Central memory CD4-positive, alpha-beta T cell (primary cell): ENCODE data around the gene NRCAM.
"Not testable (repeated sequence)": the region's sequence is repeated elsewhere in the genome, so short reads cannot be mapped to it uniquely, and the experiment has no call there.

Source experiments
- DNase-seq: peaks from one replicate; pipeline ENCODE4 v3.0.0; 2022
- total RNA-seq, 3 experiments: gene quantifications; one replicate each; lab custom pipeline; 2026; lab: John Stamatoyannopoulos, UW

Gene NRCAM
- total RNA-seq: 0 reads per million in 3 experiments

DNA sequence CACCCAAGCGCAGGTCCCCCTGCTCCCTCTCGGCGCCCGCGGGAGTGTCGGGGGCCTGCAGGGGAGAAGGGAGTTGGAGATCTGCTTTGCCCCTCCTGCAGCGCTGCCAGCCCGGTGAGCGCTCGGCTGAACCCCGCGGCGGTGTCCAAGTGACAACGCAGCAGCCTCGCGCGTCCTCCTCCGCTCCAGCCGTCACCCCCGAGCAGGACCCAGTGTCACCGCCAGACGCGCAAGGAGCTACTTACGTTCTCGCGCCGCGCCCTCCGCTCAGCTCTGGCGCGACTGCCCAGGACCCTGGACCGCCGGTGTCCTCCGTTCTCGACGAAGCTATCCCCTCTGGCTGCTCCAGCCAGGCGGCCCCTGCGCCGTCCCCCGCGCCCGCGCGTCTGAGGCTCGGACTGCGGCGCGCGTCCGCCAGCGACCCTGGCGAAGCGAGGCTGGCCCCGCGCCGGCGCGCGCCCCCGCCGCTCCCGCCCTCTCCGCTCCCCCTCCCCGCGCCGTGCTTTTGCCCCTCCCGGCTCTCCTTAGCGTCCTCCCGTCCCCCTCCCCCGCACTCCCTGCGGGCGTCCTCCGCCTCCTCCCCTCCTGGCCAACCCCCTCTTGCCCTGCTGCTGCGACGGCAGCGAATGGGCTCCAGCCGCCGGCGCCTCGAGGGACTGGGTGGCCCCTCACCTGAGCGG, at the start of gene NRCAM:
NRCAM (minus strand) TSS at position 439 of the 680 bp plus-strand sequence. CDS start 216,372 bp downstream, outside the sequence.
- no peak for DNase-seq

DNA sequence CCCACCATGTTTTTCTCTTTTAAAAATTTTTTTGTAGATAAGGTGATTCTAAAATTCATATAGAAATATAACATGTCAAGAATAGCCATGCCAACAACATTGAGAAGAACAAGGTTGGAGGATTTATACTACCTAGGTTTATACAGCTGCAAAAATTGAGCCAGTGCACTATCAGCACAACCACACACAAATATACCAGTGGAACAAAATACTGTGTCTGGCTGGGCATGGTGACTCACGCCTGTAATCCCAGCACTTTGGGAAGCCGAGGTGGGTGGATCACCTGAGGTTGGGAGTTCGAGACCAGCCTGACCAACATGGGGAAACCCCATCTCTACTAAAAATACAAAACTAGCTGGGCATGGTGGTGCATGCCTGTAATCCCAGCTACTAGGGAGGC, 48.3 kb upstream of the NRCAM start:
- not testable (repeated sequence) for DNase-seq

DNA sequence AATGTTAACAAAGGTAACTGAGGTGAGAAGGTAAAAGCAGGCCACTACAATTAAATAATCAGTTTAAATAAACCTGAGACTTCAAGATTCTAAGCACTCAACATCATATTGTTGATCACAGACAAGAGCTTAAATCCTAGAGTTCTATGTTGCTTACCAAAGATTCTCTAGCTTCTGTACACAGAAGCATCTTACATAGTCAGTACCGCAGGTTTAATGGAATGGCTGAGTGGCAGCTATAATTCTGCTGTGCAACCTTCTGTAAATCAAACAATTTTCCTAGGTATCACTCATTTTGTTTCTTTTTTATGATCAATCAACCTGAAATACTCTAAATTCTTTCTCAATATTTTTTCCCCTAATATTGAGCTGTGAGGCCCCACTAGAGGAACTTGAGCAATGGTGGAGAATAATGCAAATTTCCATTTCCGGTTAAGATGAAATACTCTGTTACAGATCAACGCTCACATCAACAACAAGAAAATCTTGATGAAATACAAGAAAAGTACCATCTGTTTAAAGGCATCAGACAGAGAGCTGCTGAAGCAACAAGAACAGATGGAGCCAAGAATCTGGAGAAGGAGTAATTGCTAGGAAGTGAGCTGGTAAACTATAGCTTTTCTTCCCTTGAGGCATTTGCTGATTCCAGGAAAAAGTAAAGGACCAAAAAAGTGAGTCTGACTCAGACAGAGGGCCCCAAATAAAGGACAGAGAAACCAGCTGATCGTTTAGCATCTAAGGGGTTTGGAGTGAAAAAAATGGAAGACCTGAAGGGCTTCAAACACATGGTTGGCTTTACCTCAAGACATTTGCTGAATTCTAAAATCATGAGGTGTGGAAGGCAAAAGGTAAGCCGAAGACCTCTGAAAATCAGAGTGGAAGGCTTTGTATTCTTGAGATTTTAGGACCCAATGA, 47.1 kb upstream of the NRCAM start:
- no peak for DNase-seq

DNA sequence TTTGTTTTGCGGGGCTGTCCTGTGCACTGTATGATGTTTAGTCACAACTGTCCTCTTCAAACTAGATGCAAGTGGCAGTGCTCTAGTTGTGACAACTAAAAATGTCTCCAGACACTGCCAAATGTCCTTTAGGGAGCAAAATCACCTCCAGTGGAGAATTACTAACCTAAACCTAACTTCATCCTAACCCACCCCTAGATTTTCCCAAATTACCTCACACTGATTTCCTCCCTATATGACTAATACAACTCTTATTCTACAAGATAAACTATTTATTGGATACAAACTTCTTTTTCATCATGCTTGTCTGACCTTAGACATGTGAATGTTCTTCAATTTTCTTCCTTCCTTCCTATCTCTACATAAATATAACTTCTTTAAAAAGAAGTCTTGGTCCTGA, 43.3 kb upstream of the NRCAM start:
- no peak for DNase-seq

DNA sequence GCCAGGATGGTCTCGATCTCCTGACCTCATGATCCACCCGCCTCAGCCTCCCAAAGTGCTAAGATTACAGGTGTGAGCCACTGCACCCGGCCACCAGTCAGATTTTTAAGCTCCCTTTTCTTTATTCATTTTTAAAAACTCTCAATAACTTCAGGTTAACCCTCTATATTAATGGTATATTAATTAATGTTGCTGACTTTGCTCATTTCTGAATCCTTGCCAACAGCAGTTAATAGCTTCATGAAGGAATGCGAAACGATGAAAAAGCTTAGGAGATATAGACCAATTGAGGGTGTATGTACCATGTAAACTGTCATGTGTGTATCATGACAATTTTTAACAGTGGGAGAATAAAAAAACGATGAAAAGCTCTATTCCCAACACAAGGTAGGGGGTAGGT, 42.2 kb upstream of the NRCAM start:
- DNase-seq: no peak

DNA sequence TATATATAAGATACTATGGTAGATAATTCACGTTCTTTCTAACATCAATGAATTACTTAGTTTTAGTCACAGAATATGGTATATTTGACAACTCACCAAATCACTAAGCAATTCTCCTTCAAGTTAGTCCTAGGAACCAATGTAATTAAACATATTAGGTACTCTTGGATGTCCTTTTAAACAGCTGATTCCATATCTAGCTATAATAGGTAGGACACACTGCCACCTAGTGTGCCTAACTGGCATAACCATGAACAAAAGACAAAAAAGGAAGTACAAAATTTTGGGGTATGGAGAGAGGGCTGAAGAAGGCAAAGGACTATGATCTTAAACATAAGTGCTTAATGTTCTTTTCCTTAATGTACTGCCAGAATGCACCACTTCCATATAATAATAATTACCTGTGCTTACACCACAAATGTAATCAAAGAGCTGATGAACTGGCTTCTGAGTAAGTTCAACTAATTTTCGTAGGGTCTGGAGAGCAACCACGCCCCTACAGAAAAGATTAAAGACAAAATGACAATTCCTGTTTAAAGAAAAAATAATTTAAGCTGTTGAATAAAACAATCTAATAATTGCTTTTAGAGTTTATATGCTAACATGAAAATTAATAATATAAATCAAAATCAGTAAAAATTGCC, 41.0 kb upstream of the NRCAM start:
- DNase-seq: peak; percentile 17

DNA sequence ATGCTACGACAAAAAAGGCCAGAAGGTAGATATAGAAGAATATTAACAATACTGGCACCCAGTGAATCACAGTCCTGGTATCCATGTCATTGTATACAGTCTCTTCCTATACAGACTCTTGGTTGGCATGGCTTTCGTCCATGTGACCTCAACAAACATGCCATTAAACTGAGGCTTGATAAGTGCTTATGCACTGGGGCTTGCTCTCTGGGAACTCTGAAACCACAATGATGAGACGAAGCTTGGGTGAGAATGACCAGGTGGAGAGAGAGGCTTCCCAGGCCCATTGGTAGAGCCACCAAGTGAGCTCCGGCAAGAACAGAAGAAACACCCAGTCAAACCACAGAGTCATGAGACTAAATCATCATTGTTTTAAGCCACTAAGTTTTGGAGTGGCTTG, 36.5 kb upstream of the NRCAM start:
- no peak for DNase-seq

DNA sequence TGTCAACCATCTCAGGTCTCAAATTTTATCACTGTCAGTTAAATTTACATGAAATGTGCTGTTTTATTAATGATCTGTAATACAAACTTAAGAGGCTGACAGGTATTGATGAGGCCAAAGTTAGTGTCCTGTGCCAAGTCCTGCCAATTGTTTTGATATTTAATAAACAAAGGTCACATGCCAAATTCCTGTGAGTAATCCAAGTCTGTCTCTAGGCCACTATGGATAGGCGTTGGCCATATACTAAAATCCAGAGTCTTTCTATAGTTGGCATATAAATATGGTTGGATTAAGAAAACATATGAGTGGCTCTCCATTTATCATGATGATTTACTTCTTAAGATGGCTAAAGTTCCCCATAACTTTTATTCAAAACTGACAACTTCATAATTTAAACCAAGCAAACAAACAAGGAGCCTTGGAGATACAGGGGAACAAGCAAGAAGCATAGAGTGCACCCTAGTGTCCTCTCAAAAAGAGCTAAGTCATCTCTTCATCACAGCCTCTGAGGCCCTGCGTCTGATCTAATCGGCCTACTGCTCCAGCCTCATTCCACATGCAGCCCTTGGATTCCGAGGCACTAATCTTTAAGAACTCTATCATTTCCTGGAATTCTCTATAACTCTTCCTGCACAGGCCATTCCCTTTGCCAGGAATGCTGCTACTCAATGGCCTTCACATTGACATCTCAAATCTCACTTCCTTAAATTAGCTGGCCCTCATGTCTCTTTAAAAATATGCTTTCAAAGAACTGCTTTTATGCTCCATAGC, 32.7 kb upstream of the NRCAM start:
- DNase-seq: no peak

DNA sequence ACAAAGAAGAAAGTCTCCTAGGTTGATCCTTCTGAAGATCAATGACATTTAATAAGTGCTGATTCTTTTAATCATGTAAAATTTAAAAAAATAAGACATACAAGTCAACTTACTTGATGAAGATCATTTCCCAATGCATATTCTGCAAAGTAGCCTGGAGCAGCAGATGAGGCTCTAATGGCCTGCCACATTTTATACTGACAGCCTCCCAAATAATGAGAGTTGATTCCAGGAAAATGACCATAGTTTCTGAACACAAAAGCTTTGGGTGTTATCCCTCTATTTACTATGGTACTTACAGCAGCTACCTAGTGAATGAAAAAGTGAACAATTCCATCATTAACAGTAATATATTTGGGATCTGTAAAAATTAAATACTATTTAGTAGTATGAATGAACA, 31.4 kb upstream of the NRCAM start:
- DNase-seq: no peak

DNA sequence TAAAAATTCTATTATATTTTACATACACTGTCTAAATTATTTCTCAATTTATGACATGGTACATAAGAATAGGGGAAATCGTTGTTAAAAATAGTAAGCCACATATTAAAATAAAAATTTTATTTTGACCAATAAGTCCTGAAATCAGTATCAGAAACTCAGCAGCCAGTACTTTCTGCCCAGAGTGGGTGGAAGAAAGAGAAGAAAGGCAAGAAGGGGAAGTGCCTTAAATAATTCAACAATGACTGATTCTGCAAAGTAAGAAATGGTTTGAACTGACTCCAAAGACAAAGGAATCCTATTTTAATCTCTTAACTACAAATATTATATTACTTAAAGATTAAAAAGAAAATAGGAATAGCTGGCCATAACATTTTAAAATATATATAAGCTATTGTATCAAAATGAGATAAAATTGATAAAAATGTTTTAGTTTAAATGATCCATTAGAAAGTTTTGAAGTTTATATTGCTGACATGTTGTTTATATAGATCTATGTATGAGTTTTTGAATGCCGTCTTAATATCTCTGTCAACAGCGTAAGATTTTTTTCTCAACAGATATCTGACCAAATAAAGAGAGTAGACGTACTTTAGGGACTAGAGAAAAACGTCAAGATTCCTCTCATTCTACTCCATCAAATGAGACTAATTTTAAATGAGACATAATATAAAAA, 30.2 kb upstream of the NRCAM start:
- no peak for DNase-seq

DNA sequence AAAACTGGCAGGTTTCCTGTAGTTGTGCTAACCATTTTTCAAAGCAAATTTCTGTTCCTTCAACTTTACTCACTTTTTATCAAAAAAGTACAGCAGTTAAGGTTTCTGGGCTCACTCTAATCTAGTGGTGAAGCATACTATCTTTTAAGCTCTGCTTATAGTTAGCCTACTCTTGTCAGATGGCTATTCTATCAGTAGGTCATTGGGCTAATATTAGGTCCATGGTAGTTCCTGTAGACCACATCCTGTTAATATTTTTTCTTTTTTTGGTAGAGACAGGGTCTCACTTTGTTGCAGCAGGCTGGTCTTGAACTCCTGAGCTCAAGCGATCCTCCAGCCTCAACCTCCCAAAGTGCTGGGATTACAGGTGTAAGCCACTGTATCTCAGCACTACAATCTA, 27.9 kb upstream of the NRCAM start:
- no peak for DNase-seq

DNA sequence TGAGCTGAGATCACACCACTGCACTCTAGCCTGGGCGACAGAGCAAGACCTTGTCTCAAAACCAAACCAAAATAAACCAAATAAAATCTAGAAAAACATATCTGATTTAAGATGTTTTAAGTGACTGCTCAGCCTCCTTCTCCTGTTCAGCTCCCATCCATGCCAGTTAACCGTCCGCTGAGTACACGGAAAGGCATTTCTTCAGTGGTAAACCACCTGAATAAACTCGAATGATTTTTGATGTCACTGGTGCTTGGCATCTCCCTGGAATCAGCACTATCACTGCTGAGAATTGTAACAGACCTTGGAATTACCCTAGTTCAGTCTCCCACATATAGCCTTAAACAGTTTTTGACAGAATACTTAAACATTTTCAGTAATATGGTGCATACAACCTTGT, 24.1 kb upstream of the NRCAM start:
- DNase-seq: no peak

DNA sequence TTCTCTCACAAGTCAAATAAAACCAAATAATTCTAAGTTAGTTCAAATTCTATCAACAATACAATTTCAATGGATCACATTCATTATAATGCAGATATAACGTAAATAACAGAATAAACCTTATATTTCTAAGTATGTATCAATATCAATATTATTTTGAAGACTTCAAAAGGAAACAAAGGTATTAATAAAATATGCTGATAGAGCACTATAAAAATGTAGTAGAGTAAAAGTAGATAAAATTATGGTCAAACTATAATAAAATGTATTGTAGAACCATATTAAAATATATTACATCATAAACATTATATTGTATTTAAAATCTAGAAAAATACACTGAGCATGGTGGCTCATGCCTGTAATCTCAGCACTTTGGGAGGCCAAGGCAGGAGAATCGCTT, 23.5 kb upstream of the NRCAM start:
- DNase-seq: no peak

DNA sequence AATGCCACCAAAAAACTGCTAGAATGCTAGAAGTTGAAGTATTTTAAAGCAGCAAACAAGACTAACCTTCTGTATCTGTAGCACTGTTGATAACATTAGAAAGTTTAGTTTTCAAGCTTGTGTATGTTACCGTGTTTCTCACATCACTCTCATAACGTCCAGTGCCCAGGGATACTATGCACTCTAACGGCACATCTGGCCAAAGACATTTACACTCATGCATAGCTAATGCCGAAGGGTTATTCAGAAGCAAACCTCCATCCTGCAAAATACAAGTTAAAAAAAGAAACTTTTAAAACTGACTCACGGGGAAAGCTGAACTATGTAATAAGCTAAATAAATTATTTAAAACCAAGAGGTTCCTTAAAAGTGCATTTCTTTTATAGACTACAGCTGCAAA, 22.9 kb upstream of the NRCAM start:
- DNase-seq: no peak

DNA sequence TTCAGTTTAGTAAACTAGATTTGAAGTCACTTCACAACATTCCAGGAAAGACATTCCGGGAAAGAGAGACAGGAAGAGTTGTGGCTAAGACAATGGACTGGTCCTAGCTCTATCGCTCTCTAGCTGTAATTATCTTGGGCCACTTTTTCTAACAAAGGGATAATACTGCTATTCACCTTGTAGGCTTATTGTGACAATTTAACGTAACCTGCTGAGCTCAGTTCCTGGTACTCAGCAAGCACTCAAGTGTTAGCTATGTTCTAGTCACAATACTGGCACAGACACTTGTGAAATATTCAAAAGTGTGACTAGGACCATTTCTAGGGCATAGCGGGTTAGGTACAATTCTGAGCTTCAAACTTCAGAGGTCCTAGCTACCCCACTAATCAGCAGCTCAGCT, 12.0 kb upstream of the NRCAM start:
- no peak for DNase-seq

DNA sequence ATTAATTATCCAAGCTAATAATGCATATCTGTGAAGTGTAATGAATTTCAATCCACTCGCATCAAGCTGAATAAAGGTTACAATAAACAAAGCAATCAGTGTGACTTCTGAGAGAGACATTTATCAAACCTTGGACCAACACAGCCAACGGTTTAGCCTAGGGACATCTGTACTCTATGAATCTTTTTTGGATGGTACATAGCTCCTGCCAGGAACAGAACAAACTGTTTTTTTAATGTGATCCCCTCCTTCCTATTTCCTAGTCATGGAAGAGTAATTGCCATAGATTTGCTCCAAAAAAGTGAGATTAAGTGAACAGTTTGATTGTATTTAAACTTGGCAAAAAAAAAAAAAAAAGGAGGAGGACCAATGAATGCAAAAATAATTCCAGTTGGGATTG, 11.2 kb upstream of the NRCAM start:
- DNase-seq: no peak

DNA sequence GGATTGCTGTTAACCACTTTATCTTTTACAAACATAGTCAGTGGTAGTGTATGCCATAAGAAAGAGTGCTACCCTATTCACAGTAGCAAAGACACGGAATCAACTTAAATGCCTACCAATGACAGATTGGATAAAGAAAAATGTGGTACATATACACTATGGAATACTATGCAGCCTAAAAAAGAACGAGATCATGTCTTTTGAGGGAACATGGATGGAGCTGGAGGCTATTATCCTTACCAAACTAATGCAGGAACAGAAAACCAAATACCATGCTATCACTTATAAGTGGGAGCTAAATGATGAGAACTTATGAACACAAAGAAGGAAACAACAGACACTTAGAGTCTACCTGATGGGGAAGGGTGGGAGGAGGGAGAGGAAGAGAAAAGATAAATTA, 10.1 kb upstream of the NRCAM start:
- not testable (repeated sequence) for DNase-seq

DNA sequence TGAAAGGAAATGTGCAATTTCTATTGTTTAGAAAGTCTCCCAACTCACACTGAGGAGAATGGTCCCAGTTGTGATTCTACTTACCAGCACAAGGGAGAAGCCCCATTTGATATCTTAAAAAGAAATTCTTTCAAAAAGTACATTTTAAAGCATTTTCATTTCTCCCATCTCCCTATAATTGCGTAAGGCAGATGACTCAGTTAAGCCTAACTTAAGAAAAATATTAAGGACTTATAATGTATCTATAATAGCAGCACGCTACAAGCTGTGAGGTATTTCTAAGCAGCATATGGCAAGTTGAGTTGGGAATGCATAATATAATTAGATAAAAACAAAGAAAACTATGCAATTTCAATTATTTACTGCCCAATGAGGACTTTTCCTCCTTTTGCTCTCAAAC, 8.5 kb upstream of the NRCAM start:
- DNase-seq: no peak

DNA sequence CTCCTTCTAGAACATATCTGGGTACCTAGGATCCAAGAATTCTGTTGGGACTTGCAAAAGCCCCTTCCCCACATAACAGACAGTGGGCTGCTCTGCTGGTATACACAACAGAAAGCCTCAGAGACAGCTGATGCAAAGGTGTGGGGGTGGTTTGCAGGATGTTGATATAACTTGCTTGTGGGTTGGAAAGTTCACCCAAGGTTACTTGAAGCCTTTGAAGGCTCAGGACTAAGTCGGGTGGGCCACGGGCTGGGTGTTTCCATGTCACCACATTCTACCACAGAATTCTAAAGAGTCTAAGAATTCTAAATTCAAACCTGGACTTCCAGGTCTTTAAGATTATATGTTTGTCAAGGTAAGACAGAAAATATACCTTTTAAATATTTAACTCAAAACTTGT, 7.4 kb upstream of the NRCAM start:
- DNase-seq: no peak

DNA sequence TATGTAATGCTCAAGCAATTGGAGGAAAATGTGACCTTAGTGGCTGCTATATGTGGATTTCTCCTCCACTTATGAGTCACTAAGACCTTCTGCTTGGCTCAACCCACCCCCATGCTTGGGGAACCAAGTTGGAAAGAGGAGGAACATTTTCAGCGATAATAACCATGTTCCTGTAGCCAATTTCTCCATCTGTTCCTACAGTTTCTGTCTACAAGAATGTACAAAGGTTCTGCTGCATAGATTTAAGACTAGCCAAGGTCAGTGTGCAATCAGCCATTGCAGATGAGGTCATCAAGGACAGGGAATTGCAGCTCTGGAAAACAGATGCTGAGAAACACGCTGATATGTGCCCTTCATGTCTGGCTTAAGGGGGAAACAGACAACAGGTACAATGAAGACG, 5.6 kb upstream of the NRCAM start:
- no peak for DNase-seq

DNA sequence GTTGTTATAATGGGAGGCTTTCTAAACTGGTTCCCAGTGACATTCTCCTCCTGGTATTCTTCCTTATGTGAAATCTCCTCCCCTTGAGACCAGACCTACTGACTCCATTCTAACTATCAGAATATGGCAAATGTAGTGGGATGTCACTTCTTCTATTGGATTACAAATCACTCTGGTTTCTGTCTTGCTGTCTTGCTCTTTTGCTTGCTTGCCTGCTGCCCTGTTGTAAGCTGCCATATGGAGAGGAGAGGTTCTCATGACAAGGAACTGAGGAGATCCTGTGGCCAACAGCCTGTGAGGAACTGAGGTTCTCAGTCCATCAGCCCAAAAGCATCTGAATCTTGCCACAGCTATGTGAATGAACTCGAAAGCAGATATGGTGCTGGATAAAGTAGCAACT, 4.7 kb upstream of the NRCAM start:
- DNase-seq: no peak

DNA sequence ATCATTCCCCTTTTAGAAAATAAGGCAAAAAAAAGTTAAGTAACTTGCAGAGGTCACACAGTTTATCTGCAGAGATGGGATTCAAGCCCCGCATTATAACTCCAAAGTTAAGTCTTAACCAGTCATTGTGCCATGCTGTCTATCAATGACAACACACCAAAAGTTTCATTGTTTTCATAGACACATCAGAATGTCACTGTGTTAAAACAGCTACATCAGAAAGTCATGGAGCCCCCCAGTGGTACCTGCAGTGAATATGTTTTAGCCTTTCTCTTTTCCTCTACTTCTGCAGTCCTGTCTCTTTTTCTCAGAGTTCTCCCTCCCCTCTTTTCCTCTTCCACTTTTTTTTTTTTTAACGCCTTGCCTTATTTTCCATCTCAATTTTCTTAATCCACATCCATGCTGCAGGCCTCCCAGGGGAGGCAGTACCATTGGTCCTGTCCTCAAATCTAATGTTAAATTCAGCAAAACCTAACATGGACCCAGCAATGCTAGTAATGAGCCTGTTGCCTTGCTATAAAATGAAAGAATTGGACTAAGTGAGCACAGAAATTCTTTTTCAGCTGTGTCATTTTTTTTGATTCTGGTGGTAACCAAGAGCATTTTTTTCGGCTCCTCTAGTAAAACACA, 3.8 kb upstream of the NRCAM start:
- DNase-seq: no peak
